ENCODE data around the gene ZPLD1. TPM values are rescaled to one million over a fixed set of nuclear protein-coding genes. Genes with fewer than 3 reads are reported as not detected.

The ZPLD1 gene
- total and polyA plus RNA-seq, 10 of the 15 experiments (the other 5 are each of a cell fraction or from before 2014, with no cell fraction given), result not detected

GRCh38 chr3:102441832-102442231 is 7.0 kb downstream of the ZPLD1 start (continued):
- TF ChIP-seq SMC3 (IDR thresholded peaks at IDR 0.05; ENCODE audit: borderline replicate concordance, low read length) (no peak), EED (IDR thresholded peaks at IDR 0.05; ENCODE audit: low read depth) (no peak), SRF (IDR thresholded peaks at IDR 0.05; ENCODE audit: low read depth in 2 of 2, low read length in 2 of 2) (no peak), TCF12 (IDR thresholded peaks at IDR 0.05; ENCODE audit: low read depth, low read length) (no peak), ZNF384 (IDR thresholded peaks at IDR 0.05; ENCODE audit: borderline replicate concordance, low read depth, low read length) (no peak)

- intact Hi-C loops (cut with micrococcal nuclease; ENCODE audit: unreplicated experiment), result no loop called here
- SMC1A ChIA-PET (ENCODE audit: uncharacterized antibody, unreplicated experiment), result no interaction called here
- WGBS (ENCODE audit: insufficient coverage, insufficient replicate concordance, low lambda C conversion rate, missing lambda C conversion rate), result 0% methylated on average over 2 of the region's 2 CpGs
- Histone ChIP-seq H3K79me2 (ENCODE audit: control insufficient read depth, insufficient read depth, low read length) (no peaks in the 10 kb centered on the region), H2AFZ (ENCODE audit: control insufficient read depth, low read depth, low read length) (no peak overlapping the region), H3K27ac (ENCODE audit: control insufficient read depth, insufficient read depth) (no peak overlapping the region), H4K20me1 (ENCODE audit: control insufficient read depth, insufficient read depth) (no peaks in the 10 kb centered on the region), H3K9ac (ENCODE audit: control insufficient read depth, insufficient read depth, low read length) (no peak overlapping the region), H3K27me3 (replicated peaks in 1 of 2; ENCODE audit: control insufficient read depth in 2 of 2, insufficient read depth in 2 of 2, low read length in 1 of 2) (no peaks in the 10 kb centered on the region), H3K4me2 (ENCODE audit: control insufficient read depth, insufficient read depth) (no peak overlapping the region), H3K4me3 (no peak overlapping the region), H3K36me3 (ENCODE audit: control insufficient read depth in 2 of 2, insufficient read depth in 2 of 2, low read length in 1 of 2) (no peaks in the 10 kb centered on the region), H3K4me1 (ENCODE audit: control insufficient read depth, insufficient read depth, low read length) (no peaks in the 10 kb centered on the region), H3K9me3 (replicated peaks; ENCODE audit: control insufficient read depth, insufficient read depth, low read length) (no peaks in the 10 kb centered on the region)
- ATAC-seq (no peak), FAIRE-seq (no peak), DNase-seq (ENCODE audit: low read depth, low spot score) (no peak)
- in situ Hi-C loops (cut with MboI), result no loop called here
- BruUV-seq (replicated peaks), result no TSS peak
- RAD21 ChIA-PET (ENCODE audit: unreplicated experiment), result no interaction called here
- POLR2A ChIA-PET, result no interaction called here
- CTCF ChIA-PET, result no interaction called here
- TF ChIP-seq NR2F1 (conservative IDR thresholded peaks at IDR 0.05), result no peak
- no peak for TF ChIP-seq SPI1 (IDR thresholded peaks at IDR 0.05; ENCODE audit: borderline replicate concordance, insufficient read depth, low read depth, low read length)
- TF ChIP-seq CHD1 (IDR thresholded peaks at IDR 0.05; ENCODE audit: low read depth, low read length), result no peak
- TF ChIP-seq BCL11A (IDR thresholded peaks at IDR 0.05; ENCODE audit: low read depth, low read length), result no peak
- no peak for TF ChIP-seq ZBTB4 (CRISPR knock-in tag; IDR thresholded peaks at IDR 0.05)
- TF ChIP-seq MXI1 (IDR thresholded peaks at IDR 0.05; ENCODE audit: low read depth, low read length), result no peak
- TF ChIP-seq SRF (IDR thresholded peaks at IDR 0.05; ENCODE audit: low read depth in 2 of 2, low read length in 2 of 2), result no peak
- no peak for TF ChIP-seq SUPT20H (IDR thresholded peaks at IDR 0.05; ENCODE audit: borderline replicate concordance, control insufficient read depth, low read depth, low read length)
- no peak for TF ChIP-seq NKRF (conservative IDR thresholded peaks at IDR 0.05)
- TF ChIP-seq POLR2AphosphoS2 (IDR thresholded peaks at IDR 0.05; ENCODE audit: low read depth, low read length), result no peak
- TF ChIP-seq MYC (IDR thresholded peaks at IDR 0.05; ENCODE audit: insufficient read depth, insufficient read length, insufficient replicate concordance, low read length, severe bottlenecking), result no peak
- TF ChIP-seq SKIL (IDR thresholded peaks at IDR 0.05; ENCODE audit: low read depth, poor library complexity, severe bottlenecking), result no peak
- TF ChIP-seq KAT2A (conservative IDR thresholded peaks at IDR 0.05; ENCODE audit: control insufficient read depth, low read depth, low read length), result no peak
Observed at GRCh38 chr3:102443021-102443420, 8.2 kb downstream of the ZPLD1 start.
